Coronary artery (tissue), 2 donors: ENCODE results near the gene SIRPA.
A peak's percentile ranks its signal among the peaks of the same experiment; 100 is the strongest.

Experiments
- DNase-seq: peaks from one replicate; pipeline ENCODE4 v3.0.0-alpha.2; 2017; ENCODE audit warnings: low spot score
- H3K27ac ChIP-seq, 2 donors: fragments of 200-600 bp; sonication (generic); one replicate each; pipeline ENCODE4 v1.5.1; 2016 to 2019
- H3K4me3 ChIP-seq: fragments of 200-600 bp; sonication (generic); 2 replicates; pipeline ENCODE4 v1.5.1; 2016; ENCODE audit warnings: mild to moderate bottlenecking, moderate library complexity
- TF ChIP-seq, protein P1 (sequence below): fragments of 200-600 bp; sonication (generic); IDR thresholded peaks from one replicate; pipeline ENCODE4 v1.5.1; 2019; ENCODE audit warnings: antibody characterized with exemption

SIRPA gene

DNA sequence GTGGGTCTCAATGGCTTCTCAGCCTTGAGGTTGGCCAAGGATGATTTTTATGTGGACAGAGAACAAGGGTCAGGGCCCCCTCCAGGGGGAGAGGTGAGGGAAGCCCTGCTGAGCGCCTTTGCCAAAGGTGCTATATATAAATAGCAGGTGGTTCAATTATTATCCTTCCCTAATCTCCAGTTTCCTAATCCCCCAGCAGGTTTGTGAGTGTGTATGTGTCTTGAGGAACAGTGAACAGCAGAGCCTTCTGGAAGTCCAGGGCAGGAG lies 3.2 kb upstream of the SIRPA start:
- no peak for DNase-seq
- H3K27ac ChIP-seq: no peak overlapping the region
- no peak overlapping the region for H3K4me3 ChIP-seq
- TF ChIP-seq, protein P1, sequence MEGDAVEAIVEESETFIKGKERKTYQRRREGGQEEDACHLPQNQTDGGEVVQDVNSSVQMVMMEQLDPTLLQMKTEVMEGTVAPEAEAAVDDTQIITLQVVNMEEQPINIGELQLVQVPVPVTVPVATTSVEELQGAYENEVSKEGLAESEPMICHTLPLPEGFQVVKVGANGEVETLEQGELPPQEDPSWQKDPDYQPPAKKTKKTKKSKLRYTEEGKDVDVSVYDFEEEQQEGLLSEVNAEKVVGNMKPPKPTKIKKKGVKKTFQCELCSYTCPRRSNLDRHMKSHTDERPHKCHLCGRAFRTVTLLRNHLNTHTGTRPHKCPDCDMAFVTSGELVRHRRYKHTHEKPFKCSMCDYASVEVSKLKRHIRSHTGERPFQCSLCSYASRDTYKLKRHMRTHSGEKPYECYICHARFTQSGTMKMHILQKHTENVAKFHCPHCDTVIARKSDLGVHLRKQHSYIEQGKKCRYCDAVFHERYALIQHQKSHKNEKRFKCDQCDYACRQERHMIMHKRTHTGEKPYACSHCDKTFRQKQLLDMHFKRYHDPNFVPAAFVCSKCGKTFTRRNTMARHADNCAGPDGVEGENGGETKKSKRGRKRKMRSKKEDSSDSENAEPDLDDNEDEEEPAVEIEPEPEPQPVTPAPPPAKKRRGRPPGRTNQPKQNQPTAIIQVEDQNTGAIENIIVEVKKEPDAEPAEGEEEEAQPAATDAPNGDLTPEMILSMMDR: no peak

DNA sequence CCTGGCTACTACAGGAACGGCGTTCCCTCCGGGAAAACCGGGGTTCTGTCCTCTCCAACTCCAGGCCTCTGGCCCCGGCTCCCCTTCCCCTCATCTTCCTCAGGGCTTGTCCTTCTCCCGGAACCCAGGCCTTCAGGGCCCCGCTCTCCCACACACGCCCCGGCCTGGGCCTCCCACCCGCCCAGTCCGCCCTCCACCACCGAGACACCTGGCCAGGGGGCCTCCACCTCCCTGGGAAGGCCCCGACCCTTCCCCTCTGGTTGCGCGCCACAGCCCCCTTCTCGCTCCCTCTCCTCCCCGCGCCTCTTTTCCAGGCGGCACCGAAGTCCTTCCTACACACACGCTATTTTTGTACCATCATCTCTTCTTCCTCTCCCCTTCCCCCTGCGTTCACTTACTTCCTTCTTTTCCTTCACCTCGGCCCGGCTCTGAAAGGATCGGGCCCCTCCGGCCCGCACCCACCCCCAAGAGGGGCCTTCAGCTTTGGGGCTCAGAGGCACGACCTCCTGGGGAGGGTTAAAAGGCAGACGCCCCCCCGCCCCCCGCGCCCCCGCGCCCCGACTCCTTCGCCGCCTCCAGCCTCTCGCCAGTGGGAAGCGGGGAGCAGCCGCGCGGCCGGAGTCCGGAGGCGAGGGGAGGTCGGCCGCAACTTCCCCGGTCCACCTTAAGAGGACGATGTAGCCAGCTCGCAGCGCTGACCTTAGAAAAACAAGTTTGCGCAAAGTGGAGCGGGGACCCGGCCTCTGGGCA lies 1.3 kb upstream of the SIRPA start:
- TF ChIP-seq, protein P1: no peak
- no peak for DNase-seq
- H3K27ac ChIP-seq: peak overlapping the region; percentile 87 to 98
- peak overlapping the region; percentile 86 for H3K4me3 ChIP-seq

DNA sequence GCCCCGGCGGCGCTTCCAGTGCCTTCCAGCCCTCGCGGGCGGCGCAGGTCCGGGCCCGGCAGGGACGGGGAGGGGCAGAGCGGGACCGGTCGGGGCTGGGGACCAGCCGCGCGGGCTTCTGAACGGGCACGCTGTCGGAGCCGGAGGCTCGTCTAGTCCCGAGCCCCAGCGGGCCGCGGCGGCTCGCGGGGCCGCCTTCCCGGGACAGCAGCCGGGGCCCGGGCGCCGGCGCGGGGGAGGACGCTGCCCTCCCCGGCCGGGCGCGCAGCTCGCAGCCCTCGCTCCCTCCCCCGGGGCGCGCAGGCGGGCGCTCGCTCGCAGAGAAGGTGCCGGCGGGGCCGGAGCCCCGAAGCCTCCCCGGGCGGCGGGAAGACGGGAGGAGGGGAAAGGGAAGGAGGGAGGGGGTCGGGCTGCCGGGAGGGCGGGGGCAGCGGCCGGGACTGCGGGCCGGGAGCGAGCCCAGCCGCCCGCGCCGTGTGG lies 696 bp upstream of the SIRPA start:
- peak overlapping the region; percentile 86 for H3K4me3 ChIP-seq
- peak overlapping the region; percentile 87 to 98 for H3K27ac ChIP-seq
- peak; percentile 83 for DNase-seq
- TF ChIP-seq, protein P1: no peak

DNA sequence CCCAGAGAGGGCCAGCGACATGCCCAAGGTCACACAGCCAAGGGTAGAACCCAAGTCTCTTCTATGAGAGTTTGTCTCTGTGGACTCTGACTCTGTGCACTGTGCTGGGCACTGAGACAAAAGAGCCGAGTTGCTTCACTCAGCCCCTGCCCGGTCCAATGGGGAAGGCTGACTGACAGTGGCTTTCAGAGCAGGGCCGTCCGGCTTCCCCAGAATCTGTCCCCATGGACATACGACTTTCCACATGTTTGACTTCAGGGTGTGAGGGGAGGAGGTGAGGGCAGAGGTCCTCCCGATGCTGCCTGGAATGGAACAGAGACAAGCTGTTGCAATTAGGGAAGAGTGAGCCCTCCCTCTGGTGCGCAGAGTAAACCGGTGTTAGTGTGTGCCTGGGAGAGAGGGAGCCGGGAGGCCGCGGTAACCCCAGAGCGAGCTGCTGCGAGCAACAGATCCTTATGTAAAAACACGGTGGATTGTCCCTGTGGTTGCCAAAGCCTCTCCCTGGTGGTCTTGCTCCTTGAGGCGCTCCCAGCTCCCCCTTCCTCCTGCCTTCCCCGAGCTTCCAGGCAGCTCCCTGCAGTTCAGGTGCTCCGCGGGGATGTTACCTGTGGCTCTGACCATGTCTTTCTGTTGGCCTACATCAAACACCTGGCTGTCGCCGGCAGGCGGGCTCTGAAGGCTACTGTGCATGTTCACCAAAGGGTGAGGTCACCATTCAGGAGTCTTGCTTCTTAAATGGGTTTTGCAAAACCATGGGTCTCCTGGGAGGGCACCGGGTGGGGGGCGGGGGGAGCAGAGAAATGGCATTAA lies 672 bp downstream of the SIRPA start:
- no peak for DNase-seq
- TF ChIP-seq, protein P1: no peak
- Histone ChIP-seq H3K27ac (peak overlapping the region; percentile 87 to 98), H3K4me3 (peak overlapping the region; percentile 86)

DNA sequence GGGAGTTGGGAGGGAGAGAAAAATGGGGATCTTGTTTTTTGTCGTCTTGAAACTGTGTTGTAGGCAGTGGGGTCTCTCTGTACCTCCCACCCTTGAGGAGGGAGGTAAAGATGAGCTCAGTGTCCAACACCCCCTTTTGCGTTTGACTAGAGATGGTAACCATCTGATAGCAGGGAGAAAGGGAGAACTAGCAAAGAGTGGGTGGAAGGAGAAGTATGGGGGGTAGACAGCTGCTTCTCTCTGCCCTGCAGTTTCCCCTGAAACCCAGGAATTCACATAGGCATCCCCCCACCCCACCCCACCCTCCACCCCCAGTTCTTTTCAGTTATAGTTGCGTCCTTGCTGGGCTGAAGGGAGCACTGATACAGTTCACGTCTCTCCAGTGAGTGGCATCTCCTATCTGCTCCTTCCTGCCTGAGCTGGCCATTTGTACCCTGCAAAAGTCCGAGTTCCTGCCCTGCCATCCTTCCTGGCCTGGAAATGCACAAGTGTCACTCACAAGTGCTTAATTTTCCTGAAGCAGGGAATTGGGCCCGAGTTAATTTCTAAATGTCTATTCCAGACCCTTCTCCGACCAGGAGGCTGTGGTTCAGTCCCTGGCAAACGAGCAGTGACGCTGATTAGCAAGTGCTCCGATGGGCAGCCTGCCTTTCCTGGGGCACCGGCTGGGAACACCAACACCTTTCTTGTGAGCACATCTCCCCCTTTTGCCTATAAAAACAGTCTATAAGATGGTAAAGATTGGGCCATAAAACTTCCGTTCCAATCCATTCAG lies 1.5 kb downstream of the SIRPA start:
- TF ChIP-seq, protein P1: no peak
- peak overlapping the region in 1 of 2 donors; percentile 98 for H3K27ac ChIP-seq
- H3K4me3 ChIP-seq: peak overlapping the region; percentile 86
- no peak for DNase-seq

DNA sequence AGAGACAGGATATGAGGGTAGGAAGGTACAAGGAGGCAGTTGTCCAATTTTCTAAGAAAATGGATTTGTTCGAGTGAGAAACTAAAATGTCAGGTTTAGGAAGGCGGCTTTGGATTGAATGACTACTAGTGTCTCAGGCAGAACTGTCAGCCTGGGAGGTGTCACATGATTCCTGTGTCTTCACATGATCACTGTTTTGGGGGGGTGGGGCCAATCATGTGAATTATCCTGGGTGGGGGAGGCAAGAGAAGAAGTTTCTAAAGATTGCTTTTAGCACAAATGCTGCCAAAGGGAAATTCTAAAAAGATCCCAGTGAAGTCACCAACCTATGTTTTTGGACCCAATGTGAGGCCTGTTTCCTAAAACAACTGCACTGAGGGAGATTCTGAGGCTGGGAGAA lies 2.3 kb downstream of the SIRPA start:
- TF ChIP-seq, protein P1: no peak
- DNase-seq: no peak
- Histone ChIP-seq H3K4me3 (peak overlapping the region; percentile 6), H3K27ac (peak overlapping the region; percentile 33 to 98)
